Calu3 (cell line): ENCODE results near the gene URB1. TPM values are rescaled to one million over a fixed set of nuclear protein-coding genes. Genes with fewer than 3 reads are reported as not detected.

ENCODE experiments used
- BruUV-seq: library from RNA; stranded (reverse); fragments of 400-500 nt; replicated peaks from 2 replicates; lab custom pipeline; 2021; lab: Mats Ljungman, UMichigan
- CTCF ChIA-PET: fragments of 300-600 bp; sonication (Branson Sonifier 250); formaldehyde crosslinking; loops from one replicate; lab custom pipeline; 2022; ENCODE audit warnings: antibody characterized with exemption; lab: Charles Lee
- DNase-seq: peaks from one replicate; pipeline ENCODE4 v3.0.0; 2022
- H3K27ac Mint-ChIP-seq: one replicate; pipeline ENCODE4 v1.8.0; 2022; ENCODE audit warnings: mixed read lengths; ENCODE audit not compliant: unreplicated experiment
- H3K27me3 Mint-ChIP-seq: one replicate; pipeline ENCODE4 v1.8.0; 2022; ENCODE audit warnings: mixed read lengths; ENCODE audit not compliant: unreplicated experiment
- H3K36me3 Mint-ChIP-seq: one replicate; pipeline ENCODE4 v1.8.0; 2022; ENCODE audit warnings: mild to moderate bottlenecking, moderate library complexity, mixed read lengths; ENCODE audit not compliant: insufficient read depth, unreplicated experiment
- H3K4me1 Mint-ChIP-seq: one replicate; pipeline ENCODE4 v1.8.0; 2022; ENCODE audit warnings: mild to moderate bottlenecking, low read depth, mixed read lengths; ENCODE audit not compliant: unreplicated experiment
- H3K4me3 Mint-ChIP-seq: one replicate; pipeline ENCODE4 v1.8.0; 2022; ENCODE audit warnings: mild to moderate bottlenecking, low read depth, moderate library complexity, mixed read lengths; ENCODE audit not compliant: unreplicated experiment
- H3K9me3 Mint-ChIP-seq: one replicate; pipeline ENCODE4 v1.8.0; 2022; ENCODE audit warnings: low read depth, mixed read lengths; ENCODE audit not compliant: unreplicated experiment
- intact Hi-C: fragments of 100-400 bp; cut with micrococcal nuclease; formaldehyde crosslinking; loops from one replicate; pipeline ENCODE4 v1.10.0; 2022; ENCODE audit not compliant: unreplicated experiment
- total RNA-seq: library from RNA; stranded (reverse); gene quantifications from 2 replicates; pipeline ENCODE4 v1.2.3, GENCODE V29; 2022
- TF ChIP-seq, protein P1 (sequence below): fragments of 200-600 bp; IDR thresholded peaks from one replicate; pipeline ENCODE4 v1.8.0; 2022; ENCODE audit warnings: antibody characterized with exemption; ENCODE audit not compliant: unreplicated experiment

URB1 gene
- total RNA-seq, 1 experiment from 2014 or later: 16.5 TPM

GRCh38 chr21:32412162-32413014 lies 19.6 kb upstream of the URB1 start, which contains the start of gene EVA1C:
EVA1C (plus strand) TSS chr21:32412706; CDS start chr21:32412854, 148 bp downstream.
- Mint-ChIP-seq H3K9me3 (no peaks in the 10 kb centered on the region), H3K27ac (peak within 1 kb of the TSS; percentile 23), H3K36me3 (peaks cover 10% of the 10 kb centered on the region), H3K4me1 (peaks cover 14% of the 10 kb centered on the region), H3K27me3 (peaks cover 47% of the 10 kb centered on the region), H3K4me3 (peak within 1 kb of the TSS; percentile 79)
- intact Hi-C loops: no loop called here
- CTCF ChIA-PET: no interaction called here
- TF ChIP-seq, protein P1, sequence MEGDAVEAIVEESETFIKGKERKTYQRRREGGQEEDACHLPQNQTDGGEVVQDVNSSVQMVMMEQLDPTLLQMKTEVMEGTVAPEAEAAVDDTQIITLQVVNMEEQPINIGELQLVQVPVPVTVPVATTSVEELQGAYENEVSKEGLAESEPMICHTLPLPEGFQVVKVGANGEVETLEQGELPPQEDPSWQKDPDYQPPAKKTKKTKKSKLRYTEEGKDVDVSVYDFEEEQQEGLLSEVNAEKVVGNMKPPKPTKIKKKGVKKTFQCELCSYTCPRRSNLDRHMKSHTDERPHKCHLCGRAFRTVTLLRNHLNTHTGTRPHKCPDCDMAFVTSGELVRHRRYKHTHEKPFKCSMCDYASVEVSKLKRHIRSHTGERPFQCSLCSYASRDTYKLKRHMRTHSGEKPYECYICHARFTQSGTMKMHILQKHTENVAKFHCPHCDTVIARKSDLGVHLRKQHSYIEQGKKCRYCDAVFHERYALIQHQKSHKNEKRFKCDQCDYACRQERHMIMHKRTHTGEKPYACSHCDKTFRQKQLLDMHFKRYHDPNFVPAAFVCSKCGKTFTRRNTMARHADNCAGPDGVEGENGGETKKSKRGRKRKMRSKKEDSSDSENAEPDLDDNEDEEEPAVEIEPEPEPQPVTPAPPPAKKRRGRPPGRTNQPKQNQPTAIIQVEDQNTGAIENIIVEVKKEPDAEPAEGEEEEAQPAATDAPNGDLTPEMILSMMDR: no peak
- DNase-seq: peak; percentile 34
- BruUV-seq: no TSS peak

- no TSS peak for BruUV-seq
- Mint-ChIP-seq H3K4me3 (peak overlapping the region; percentile 79), H3K27ac (no peak overlapping the region), H3K27me3 (peaks cover 47% of the 10 kb centered on the region), H3K9me3 (no peaks in the 10 kb centered on the region), H3K4me1 (peaks cover 14% of the 10 kb centered on the region), H3K36me3 (peaks cover 10% of the 10 kb centered on the region)
- peak; percentile 45 for DNase-seq
- CTCF ChIA-PET: interaction anchor here (0.6 kb wide), 1 partner anchor 64 kb away, joined by 7 read pairs; no protein-coding TSS in a partner anchor
- TF ChIP-seq, protein P1: no peak
- intact Hi-C loops: no loop called here
Observed at GRCh38 chr21:32411350-32412161, 18.7 kb upstream of the URB1 start.

GRCh38 chr21:32410916-32411315 lies 18.1 kb upstream of the URB1 start:
- H3K27me3 Mint-ChIP-seq: peaks cover 45% of the 10 kb centered on the region
- no peaks in the 10 kb centered on the region for H3K9me3 Mint-ChIP-seq
- DNase-seq: no peak
- intact Hi-C loops: no loop called here
- H3K4me3 Mint-ChIP-seq: peak overlapping the region; percentile 79
- BruUV-seq: no TSS peak
- peaks cover 10% of the 10 kb centered on the region for H3K36me3 Mint-ChIP-seq
- TF ChIP-seq, protein P1: no peak
- CTCF ChIA-PET: no interaction called here
- peaks cover 14% of the 10 kb centered on the region for H3K4me1 Mint-ChIP-seq
- no peak overlapping the region for H3K27ac Mint-ChIP-seq

DNA sequence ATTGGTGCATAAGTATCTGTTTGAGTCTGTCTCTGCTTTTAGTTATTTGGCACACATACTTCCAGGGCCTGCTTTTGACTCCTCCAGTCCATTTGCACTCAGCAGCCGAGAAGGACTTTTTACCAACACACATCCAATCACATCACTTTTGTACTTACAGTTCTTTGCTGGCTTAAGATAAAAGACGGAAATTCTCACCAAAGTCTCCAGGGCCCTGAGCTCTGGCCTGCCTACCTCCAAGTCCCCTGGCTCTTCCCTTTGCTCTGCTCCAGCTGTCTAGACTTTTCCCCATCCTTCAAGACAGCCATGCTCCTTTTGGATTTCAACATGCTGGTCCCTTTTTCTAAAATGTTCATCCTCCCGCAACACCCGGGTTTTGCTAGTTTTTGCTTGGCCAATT lies 17.5 kb upstream of the URB1 start:
- H3K36me3 Mint-ChIP-seq: peaks cover 10% of the 10 kb centered on the region
- CTCF ChIA-PET: no interaction called here
- peaks cover 39% of the 10 kb centered on the region for H3K27me3 Mint-ChIP-seq
- TF ChIP-seq, protein P1: no peak
- H3K27ac Mint-ChIP-seq: no peak overlapping the region
- no peaks in the 10 kb centered on the region for H3K9me3 Mint-ChIP-seq
- H3K4me3 Mint-ChIP-seq: no peak overlapping the region
- intact Hi-C loops: no loop called here
- no TSS peak for BruUV-seq
- no peak for DNase-seq
- H3K4me1 Mint-ChIP-seq: peaks cover 8% of the 10 kb centered on the region
